SU-DHL-6 (cell line): Measurements from ENCODE around the gene NPC2.

Experiments used
- H2AFZ ChIP-seq: fragments of 200-600 bp; sonication (generic); 2 replicates; pipeline ENCODE4 v1.6.1; 2014; ENCODE audit warnings: low read depth, mild to moderate bottlenecking, moderate library complexity, mixed read lengths, antibody characterized with exemption, low read length; ENCODE audit not compliant: severe bottlenecking
- H3F3A ChIP-seq: fragments of 200-600 bp; shearing (Covaris generic); 2 replicates; pipeline ENCODE4 v1.6.0; 2016; ENCODE audit warnings: antibody characterized with exemption, mild to moderate bottlenecking; ENCODE audit not compliant: insufficient read depth
- H3K27ac ChIP-seq: fragments of 200-600 bp; sonication (generic); 2 replicates; pipeline ENCODE4 v1.5.1; 2016; ENCODE audit warnings: low read depth, mild to moderate bottlenecking, low read length, moderate library complexity, mixed read lengths
- H3K27me3 ChIP-seq: fragments of 200-600 bp; sonication (generic), shearing (Covaris generic); 2 replicates; pipeline ENCODE4 v1.6.0; 2014; ENCODE audit warnings: mild to moderate bottlenecking, low read length
- H3K36me3 ChIP-seq: fragments of 200-600 bp; sonication (generic); 2 replicates; pipeline ENCODE4 v1.6.1; 2014; ENCODE audit warnings: mild to moderate bottlenecking, low read length, mixed read lengths
- H3K4me2 ChIP-seq: fragments of 300-600, 200-600 bp; shearing (Covaris generic), sonication (generic); 2 replicates; pipeline ENCODE4 v1.6.0; 2014; ENCODE audit warnings: low read length, low read depth, mild to moderate bottlenecking; ENCODE audit not compliant: poor library complexity, severe bottlenecking
- H3K4me3 ChIP-seq: fragments of 200-600 bp; sonication (generic); 2 replicates; pipeline ENCODE4 v1.5.1; 2014; ENCODE audit warnings: antibody characterized with exemption, low read length, mild to moderate bottlenecking, mixed read lengths; ENCODE audit not compliant: insufficient read depth, poor library complexity, severe bottlenecking
- H3K79me2 ChIP-seq: fragments of 200-600 bp; sonication (generic); 2 replicates; pipeline ENCODE4 v1.6.1; 2014; ENCODE audit warnings: mild to moderate bottlenecking, low read length, moderate library complexity; ENCODE audit not compliant: insufficient read depth
- H3K9ac ChIP-seq: fragments of 200-600 bp; sonication (generic); 2 replicates; pipeline ENCODE4 v1.7.0; 2014; ENCODE audit warnings: mild to moderate bottlenecking, low read length
- H3K9me2 ChIP-seq: fragments of 200-600 bp; sonication (generic); replicated peaks from 2 replicates; pipeline ENCODE4 v1.6.1; 2014; ENCODE audit warnings: low read length; ENCODE audit not compliant: insufficient read depth
- H3K9me3 ChIP-seq: fragments of 200-600 bp; sonication (generic); 2 replicates; pipeline ENCODE4 v1.6.1; 2014; ENCODE audit warnings: low read length, mixed read lengths; ENCODE audit not compliant: insufficient read depth
- H4K20me1 ChIP-seq: fragments of 200-600 bp; sonication (generic); 2 replicates; pipeline ENCODE4 v1.6.1; 2014; ENCODE audit warnings: low read depth, mild to moderate bottlenecking, antibody characterized with exemption, low read length, moderate library complexity, mixed read lengths
- EZH2phosphoT487 ChIP-seq: fragments of 200-600 bp; sonication (generic), shearing (Covaris generic); conservative IDR thresholded peaks from 2 replicates; pipeline ENCODE4 v1.6.1; 2018; ENCODE audit warnings: mild to moderate bottlenecking, antibody characterized with exemption, low read length, moderate library complexity, mixed read lengths
- TF ChIP-seq, protein P1 (sequence below): fragments of 200-600 bp; sonication (generic); IDR thresholded peaks from one replicate; pipeline ENCODE4 v1.5.1; 2017; ENCODE audit warnings: antibody characterized with exemption, mild to moderate bottlenecking, low read length, moderate library complexity; ENCODE audit not compliant: insufficient read depth, poor library complexity, severe bottlenecking

The NPC2 gene

DNA sequence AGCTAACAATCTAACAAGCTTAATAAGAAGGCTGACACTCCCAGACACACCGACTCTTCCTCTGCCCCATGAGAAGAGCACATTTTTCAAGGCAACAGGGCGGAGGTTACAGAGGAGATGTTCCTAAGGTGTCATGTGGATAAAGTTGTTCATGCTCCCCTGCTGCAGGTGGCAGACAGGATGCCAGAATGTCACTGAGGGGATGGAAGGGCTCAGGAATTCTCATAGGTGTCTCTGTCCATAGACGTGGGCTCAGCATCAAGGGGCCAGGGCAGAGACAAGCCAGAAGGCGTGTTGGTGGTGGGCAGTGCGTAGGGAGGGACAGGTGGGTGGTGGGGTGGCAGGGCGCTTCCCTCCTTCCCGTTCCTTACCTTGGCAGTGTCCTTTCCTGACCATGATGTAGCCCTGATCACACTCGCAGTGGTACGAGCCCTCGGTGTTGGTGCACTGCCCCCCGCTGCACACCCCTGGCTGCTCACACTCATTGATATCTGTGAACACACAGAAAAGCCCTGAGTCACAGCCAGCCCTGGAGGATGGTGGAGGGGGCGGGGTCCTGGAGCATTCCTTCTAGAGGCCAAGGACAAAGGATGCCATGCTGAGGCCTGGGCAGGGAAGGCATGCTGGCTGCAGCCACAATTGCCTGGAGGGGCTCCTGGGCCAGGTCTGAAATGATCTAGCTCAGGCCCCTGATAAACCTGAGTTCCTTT lies 23.5 kb upstream of the NPC2 start:
- H3F3A ChIP-seq: no peaks in the 10 kb centered on the region
- no peaks in the 10 kb centered on the region for H3K27me3 ChIP-seq
- no peak overlapping the region for H2AFZ ChIP-seq
- H4K20me1 ChIP-seq: no peaks in the 10 kb centered on the region
- no peak overlapping the region for H3K9ac ChIP-seq
- H3K9me3 ChIP-seq: no peaks in the 10 kb centered on the region
- no peak overlapping the region for H3K4me3 ChIP-seq
- H3K79me2 ChIP-seq: no peaks in the 10 kb centered on the region
- no peaks in the 10 kb centered on the region for H3K9me2 ChIP-seq
- no peak overlapping the region for H3K4me2 ChIP-seq
- TF ChIP-seq EZH2phosphoT487: no peak
- TF ChIP-seq, protein P1, sequence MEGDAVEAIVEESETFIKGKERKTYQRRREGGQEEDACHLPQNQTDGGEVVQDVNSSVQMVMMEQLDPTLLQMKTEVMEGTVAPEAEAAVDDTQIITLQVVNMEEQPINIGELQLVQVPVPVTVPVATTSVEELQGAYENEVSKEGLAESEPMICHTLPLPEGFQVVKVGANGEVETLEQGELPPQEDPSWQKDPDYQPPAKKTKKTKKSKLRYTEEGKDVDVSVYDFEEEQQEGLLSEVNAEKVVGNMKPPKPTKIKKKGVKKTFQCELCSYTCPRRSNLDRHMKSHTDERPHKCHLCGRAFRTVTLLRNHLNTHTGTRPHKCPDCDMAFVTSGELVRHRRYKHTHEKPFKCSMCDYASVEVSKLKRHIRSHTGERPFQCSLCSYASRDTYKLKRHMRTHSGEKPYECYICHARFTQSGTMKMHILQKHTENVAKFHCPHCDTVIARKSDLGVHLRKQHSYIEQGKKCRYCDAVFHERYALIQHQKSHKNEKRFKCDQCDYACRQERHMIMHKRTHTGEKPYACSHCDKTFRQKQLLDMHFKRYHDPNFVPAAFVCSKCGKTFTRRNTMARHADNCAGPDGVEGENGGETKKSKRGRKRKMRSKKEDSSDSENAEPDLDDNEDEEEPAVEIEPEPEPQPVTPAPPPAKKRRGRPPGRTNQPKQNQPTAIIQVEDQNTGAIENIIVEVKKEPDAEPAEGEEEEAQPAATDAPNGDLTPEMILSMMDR: no peak
- H3K36me3 ChIP-seq: no peaks in the 10 kb centered on the region
- no peak overlapping the region for H3K27ac ChIP-seq

DNA sequence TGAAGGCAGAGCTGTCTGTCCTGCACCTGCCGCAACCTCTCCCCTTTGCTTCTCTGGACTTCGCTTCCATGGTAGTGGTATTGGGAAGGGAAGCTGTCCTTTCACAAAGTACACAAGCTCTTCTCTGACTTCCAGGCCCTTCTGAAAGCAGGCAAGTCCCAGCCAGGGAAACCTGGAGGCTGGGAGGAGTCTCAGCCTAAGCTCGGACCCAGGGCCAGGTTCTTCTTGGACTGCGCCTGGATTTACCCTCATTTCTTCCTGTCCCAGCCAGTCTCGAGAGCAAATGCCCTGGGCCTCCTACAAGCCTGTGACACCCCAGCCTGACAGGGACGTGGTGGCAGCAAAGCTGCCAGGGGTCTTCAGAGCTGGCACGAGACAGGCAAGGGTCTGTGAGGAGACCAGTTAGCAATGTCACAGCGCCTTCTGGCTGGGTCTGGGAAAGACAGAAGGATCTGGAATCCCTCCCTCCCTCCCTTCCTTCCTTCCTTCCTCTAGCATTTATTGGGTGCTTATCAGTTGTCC lies 22.8 kb upstream of the NPC2 start:
- no peaks in the 10 kb centered on the region for H3K9me2 ChIP-seq
- H3K4me3 ChIP-seq: no peak overlapping the region
- H3K27me3 ChIP-seq: no peaks in the 10 kb centered on the region
- H3K9me3 ChIP-seq: no peaks in the 10 kb centered on the region
- no peaks in the 10 kb centered on the region for H4K20me1 ChIP-seq
- no peak overlapping the region for H3K27ac ChIP-seq
- no peak overlapping the region for H2AFZ ChIP-seq
- no peaks in the 10 kb centered on the region for H3F3A ChIP-seq
- no peaks in the 10 kb centered on the region for H3K79me2 ChIP-seq
- H3K36me3 ChIP-seq: no peaks in the 10 kb centered on the region
- H3K9ac ChIP-seq: no peak overlapping the region
- TF ChIP-seq, protein P1: no peak
- no peak for TF ChIP-seq EZH2phosphoT487
- no peak overlapping the region for H3K4me2 ChIP-seq

DNA sequence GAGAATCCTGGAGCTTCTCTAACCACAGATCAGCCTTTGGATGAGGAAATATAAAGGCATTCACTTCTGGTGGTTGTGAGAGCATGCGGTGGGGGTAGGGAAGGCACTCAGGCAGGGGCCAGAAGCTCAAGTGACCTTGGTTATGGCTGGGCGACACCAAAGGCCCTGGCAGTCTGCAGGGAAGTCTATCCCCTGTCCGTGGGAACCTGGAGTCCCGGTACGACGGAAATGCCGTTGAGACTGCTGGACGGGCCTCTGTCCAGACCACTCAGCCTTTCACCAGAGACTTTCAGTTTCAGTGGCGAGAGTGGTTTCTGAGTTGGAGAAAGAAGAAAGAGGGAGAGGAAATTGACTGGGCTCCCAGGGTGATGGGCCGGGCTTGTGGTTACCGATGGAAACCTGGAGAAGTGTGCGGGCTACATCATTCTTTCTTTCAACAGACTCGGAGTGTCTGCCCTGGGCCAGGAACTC lies 21.4 kb upstream of the NPC2 start:
- no peaks in the 10 kb centered on the region for H3K27me3 ChIP-seq
- no peak for TF ChIP-seq EZH2phosphoT487
- TF ChIP-seq, protein P1: no peak

More for the DNA sequence above, 21.4 kb upstream of the NPC2 start:
- H4K20me1 ChIP-seq: no peaks in the 10 kb centered on the region
- H3K9ac ChIP-seq: no peak overlapping the region
- no peaks in the 10 kb centered on the region for H3K79me2 ChIP-seq
- H2AFZ ChIP-seq: no peak overlapping the region
- H3F3A ChIP-seq: no peaks in the 10 kb centered on the region
- no peaks in the 10 kb centered on the region for H3K9me3 ChIP-seq
- no peak overlapping the region for H3K4me2 ChIP-seq
- H3K36me3 ChIP-seq: no peaks in the 10 kb centered on the region
- H3K27ac ChIP-seq: no peak overlapping the region
- H3K4me3 ChIP-seq: no peak overlapping the region
- H3K9me2 ChIP-seq: no peaks in the 10 kb centered on the region
